HepG2 (cell line): ENCODE results near the gene DVL3. TPM values are rescaled to one million over a fixed set of nuclear protein-coding genes. Genes with fewer than 3 reads are reported as not detected.

ENCODE experiments used
- DMAP1 ChIP-seq: IDR thresholded peaks from 2 replicates; pipeline ENCODE4 v1.6.1; 2016
- ELF1 ChIP-seq: sonication (generic); formaldehyde crosslinking; IDR thresholded peaks from 2 replicates; pipeline ENCODE4 v1.4.0; 2020; ENCODE audit warnings: missing genetic modification reagents
- ETV5 ChIP-seq: IDR thresholded peaks from 2 replicates; pipeline ENCODE4 v1.6.1; 2018; ENCODE audit warnings: missing biosample characterization, missing genetic modification reagents, inconsistent platforms, borderline replicate concordance
- KDM2A ChIP-seq: sonication (generic); formaldehyde crosslinking; IDR thresholded peaks from 2 replicates; pipeline ENCODE4 v1.4.0; 2020; ENCODE audit warnings: low read depth, missing genetic modification reagents, borderline replicate concordance
- ONECUT2 ChIP-seq: sonication (generic); formaldehyde crosslinking; IDR thresholded peaks from 2 replicates; pipeline ENCODE4 v1.4.0; 2020; ENCODE audit warnings: missing genetic modification reagents
- PRMT3 ChIP-seq: sonication (generic); formaldehyde crosslinking; IDR thresholded peaks from 2 replicates; pipeline ENCODE4 v1.8.1; 2022; ENCODE audit warnings: low read depth, mild to moderate bottlenecking, moderate library complexity, missing genetic modification reagents, borderline replicate concordance
- SMC3 ChIP-seq: IDR thresholded peaks from 2 replicates; pipeline ENCODE4 v1.6.1; 2011; ENCODE audit warnings: low read length, improper control_type of control experiment
- SMYD3 ChIP-seq: sonication (generic); formaldehyde crosslinking; IDR thresholded peaks from 2 replicates; pipeline ENCODE4 v1.8.1; 2023; ENCODE audit warnings: mild to moderate bottlenecking, missing genetic modification reagents
- THAP11 ChIP-seq: IDR thresholded peaks from 2 replicates; pipeline ENCODE4 v1.6.1; 2016; ENCODE audit warnings: missing biosample characterization, missing genetic modification reagents
- ZNF749 ChIP-seq: sonication (generic); formaldehyde crosslinking; IDR thresholded peaks from 2 replicates; pipeline ENCODE4 v1.8.0; 2022; ENCODE audit warnings: mild to moderate bottlenecking, missing genetic modification reagents, moderate library complexity, borderline replicate concordance
- ZNF772 ChIP-seq: sonication (generic); formaldehyde crosslinking; IDR thresholded peaks from 2 replicates; pipeline ENCODE4 v1.5.0; 2020; ENCODE audit warnings: mild to moderate bottlenecking, missing genetic modification reagents
- ZNF781 ChIP-seq: sonication (generic); formaldehyde crosslinking; IDR thresholded peaks from 2 replicates; pipeline ENCODE4 v1.5.1; 2020; ENCODE audit warnings: borderline replicate concordance, mild to moderate bottlenecking, missing genetic modification reagents; ENCODE audit errors: not compliant biosample characterization
- polyA plus RNA-seq, 8 experiments: library from polyadenylated mRNA; depleted of rRNA in 3 of 8; stranded (reverse) in 7 of 8; unstranded in 1 of 8; fragments of >200 nt; fragmentation: Illumina TruSeq in 4 of 8; extraction: Trizol in 4 of 8; gene quantifications; 2 replicates each; pipeline versions ENCODE4 v1.2.1 to v1.2.3, GENCODE V29; 2011 to 2016; ENCODE audit warnings: low read depth in 4 of 8, missing spikeins in 1 of 8, mixed read lengths in 1 of 8; ENCODE audit not compliant: insufficient read depth in 1 of 8
- total RNA-seq, 5 experiments: library from RNA; depleted of rRNA; stranded (reverse); fragments of >200 nt; fragmentation: Illumina TruSeq; extraction: Trizol; gene quantifications; 2 replicates each; pipeline ENCODE4 v1.2.3, GENCODE V29; 2016; ENCODE audit warnings: low read depth in 1 of 5
- TF ChIP-seq, protein P1 (sequence below): sonication (generic); formaldehyde crosslinking; IDR thresholded peaks from 2 replicates; pipeline ENCODE4 v1.4.0; 2020; ENCODE audit warnings: low read depth, missing genetic modification reagents
- TF ChIP-seq, protein P2 (sequence below): sonication (generic); formaldehyde crosslinking; IDR thresholded peaks from 2 replicates; pipeline ENCODE4 v1.8.1; 2023; ENCODE audit warnings: mild to moderate bottlenecking, moderate library complexity, missing genetic modification reagents
- TF ChIP-seq, protein P3 (sequence below): sonication (generic); formaldehyde crosslinking; IDR thresholded peaks from 2 replicates; pipeline ENCODE4 v1.9.0; 2021; ENCODE audit warnings: mild to moderate bottlenecking, missing genetic modification reagents

Gene DVL3
- total and polyA plus RNA-seq, 2 of the 13 experiments (the other 11 are each of a cell fraction or from before 2014, with no cell fraction given): 29.0 to 36.1 TPM

DNA sequence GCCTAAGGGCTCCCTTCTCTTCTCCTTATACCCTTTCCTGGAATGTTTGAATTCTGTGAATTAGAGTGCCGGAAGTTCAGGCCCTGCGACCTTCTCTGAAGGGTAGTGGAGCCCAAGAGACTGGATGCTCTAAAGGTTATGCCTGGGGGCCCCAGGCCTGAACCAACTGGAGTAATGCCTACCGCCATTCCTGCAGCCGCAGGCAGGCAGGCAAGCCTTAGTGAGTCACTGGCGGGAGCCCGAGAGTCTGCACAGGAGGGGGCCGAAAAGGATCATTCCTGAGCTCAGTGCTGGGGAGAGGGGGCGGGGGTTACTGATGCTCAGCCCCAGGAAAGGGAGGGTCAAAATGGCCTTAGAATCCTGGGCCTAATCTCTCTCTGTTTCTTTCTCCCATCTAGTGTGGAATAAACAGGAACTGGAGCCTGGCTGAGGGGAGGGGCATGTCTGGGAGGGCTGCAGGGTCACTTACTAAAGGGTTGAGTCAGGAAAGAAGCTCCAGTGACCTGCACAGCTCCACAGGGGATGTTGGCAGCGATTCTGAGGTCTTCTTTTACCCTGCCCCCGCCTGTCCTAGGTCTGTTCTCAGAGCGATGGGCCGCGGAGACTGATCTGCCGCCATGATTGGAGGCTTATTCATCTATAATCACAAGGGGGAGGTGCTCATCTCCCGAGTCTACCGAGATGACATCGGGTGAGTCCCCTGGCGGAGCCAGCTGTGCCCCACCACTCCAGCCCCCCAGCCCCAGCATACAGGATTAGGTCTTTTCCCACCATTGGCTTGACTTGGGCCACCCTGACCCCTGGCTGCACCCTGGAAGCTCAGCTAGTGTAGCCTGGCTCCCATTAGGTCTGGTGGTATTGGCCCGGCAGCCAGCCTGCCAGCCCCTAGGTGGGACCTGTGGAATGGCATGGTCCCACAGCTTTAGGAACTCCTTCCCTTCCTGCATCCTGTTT lies 21.5 kb downstream of the DVL3 start (continued):
- TF ChIP-seq SMC3 (no peak), ELF1 (CRISPR knock-in tag) (0 out of 2 replicates have a peak, but pooled peaks have one; percentile 22), PRMT3 (CRISPR knock-in tag) (no peak), SMYD3 (CRISPR knock-in tag) (no peak), ZNF781 (CRISPR knock-in tag) (no peak), KDM2A (CRISPR knock-in tag) (0 out of 2 replicates have a peak, but pooled peaks have one; percentile 22), ZNF772 (CRISPR knock-in tag) (0 out of 2 replicates have a peak, but pooled peaks have one; percentile 32), DMAP1 (CRISPR knock-in tag) (0 out of 2 replicates have a peak, but pooled peaks have one; percentile 25), ONECUT2 (CRISPR knock-in tag) (no peak), THAP11 (no peak), ZNF749 (CRISPR knock-in tag) (no peak), ETV5 (CRISPR knock-in tag) (peak; percentile 26; the same call in 1 of the 2 replicates)
- TF ChIP-seq, protein P1, sequence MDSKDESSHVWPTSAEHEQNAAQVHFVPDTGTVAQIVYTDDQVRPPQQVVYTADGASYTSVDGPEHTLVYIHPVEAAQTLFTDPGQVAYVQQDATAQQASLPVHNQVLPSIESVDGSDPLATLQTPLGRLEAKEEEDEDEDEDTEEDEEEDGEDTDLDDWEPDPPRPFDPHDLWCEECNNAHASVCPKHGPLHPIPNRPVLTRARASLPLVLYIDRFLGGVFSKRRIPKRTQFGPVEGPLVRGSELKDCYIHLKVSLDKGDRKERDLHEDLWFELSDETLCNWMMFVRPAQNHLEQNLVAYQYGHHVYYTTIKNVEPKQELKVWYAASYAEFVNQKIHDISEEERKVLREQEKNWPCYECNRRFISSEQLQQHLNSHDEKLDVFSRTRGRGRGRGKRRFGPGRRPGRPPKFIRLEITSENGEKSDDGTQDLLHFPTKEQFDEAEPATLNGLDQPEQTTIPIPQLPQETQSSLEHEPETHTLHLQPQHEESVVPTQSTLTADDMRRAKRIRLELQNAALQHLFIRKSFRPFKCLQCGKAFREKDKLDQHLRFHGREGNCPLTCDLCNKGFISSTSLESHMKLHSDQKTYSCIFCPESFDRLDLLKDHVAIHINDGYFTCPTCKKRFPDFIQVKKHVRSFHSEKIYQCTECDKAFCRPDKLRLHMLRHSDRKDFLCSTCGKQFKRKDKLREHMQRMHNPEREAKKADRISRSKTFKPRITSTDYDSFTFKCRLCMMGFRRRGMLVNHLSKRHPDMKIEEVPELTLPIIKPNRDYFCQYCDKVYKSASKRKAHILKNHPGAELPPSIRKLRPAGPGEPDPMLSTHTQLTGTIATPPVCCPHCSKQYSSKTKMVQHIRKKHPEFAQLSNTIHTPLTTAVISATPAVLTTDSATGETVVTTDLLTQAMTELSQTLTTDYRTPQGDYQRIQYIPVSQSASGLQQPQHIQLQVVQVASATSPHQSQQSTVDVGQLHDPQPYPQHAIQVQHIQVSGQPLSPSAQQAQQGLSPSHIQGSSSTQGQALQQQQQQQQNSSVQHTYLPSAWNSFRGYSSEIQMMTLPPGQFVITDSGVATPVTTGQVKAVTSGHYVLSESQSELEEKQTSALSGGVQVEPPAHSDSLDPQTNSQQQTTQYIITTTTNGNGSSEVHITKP (CRISPR knock-in tag): 0 out of 2 replicates have a peak, but pooled peaks have one; percentile 26
- TF ChIP-seq, protein P2, sequence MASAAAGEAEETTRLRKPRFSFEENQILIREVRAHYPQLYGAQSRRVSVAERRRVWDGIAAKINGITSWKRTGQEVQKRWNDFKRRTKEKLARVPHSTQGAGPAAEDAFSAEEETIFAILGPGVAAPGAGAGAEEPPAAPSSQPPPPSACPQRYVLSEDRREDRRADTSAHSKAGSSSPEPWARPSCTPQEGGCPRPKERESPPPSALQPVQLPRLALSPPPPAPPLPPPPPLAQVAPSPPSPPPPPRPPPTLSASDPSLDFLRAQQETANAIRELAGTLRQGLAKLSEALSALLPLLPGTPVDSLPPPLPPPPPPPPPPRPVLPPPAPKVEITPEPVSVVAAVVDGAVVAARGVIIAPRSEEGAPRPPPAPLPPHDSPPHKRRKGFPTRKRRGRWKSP (CRISPR knock-in tag): no peak
- TF ChIP-seq, protein P3, sequence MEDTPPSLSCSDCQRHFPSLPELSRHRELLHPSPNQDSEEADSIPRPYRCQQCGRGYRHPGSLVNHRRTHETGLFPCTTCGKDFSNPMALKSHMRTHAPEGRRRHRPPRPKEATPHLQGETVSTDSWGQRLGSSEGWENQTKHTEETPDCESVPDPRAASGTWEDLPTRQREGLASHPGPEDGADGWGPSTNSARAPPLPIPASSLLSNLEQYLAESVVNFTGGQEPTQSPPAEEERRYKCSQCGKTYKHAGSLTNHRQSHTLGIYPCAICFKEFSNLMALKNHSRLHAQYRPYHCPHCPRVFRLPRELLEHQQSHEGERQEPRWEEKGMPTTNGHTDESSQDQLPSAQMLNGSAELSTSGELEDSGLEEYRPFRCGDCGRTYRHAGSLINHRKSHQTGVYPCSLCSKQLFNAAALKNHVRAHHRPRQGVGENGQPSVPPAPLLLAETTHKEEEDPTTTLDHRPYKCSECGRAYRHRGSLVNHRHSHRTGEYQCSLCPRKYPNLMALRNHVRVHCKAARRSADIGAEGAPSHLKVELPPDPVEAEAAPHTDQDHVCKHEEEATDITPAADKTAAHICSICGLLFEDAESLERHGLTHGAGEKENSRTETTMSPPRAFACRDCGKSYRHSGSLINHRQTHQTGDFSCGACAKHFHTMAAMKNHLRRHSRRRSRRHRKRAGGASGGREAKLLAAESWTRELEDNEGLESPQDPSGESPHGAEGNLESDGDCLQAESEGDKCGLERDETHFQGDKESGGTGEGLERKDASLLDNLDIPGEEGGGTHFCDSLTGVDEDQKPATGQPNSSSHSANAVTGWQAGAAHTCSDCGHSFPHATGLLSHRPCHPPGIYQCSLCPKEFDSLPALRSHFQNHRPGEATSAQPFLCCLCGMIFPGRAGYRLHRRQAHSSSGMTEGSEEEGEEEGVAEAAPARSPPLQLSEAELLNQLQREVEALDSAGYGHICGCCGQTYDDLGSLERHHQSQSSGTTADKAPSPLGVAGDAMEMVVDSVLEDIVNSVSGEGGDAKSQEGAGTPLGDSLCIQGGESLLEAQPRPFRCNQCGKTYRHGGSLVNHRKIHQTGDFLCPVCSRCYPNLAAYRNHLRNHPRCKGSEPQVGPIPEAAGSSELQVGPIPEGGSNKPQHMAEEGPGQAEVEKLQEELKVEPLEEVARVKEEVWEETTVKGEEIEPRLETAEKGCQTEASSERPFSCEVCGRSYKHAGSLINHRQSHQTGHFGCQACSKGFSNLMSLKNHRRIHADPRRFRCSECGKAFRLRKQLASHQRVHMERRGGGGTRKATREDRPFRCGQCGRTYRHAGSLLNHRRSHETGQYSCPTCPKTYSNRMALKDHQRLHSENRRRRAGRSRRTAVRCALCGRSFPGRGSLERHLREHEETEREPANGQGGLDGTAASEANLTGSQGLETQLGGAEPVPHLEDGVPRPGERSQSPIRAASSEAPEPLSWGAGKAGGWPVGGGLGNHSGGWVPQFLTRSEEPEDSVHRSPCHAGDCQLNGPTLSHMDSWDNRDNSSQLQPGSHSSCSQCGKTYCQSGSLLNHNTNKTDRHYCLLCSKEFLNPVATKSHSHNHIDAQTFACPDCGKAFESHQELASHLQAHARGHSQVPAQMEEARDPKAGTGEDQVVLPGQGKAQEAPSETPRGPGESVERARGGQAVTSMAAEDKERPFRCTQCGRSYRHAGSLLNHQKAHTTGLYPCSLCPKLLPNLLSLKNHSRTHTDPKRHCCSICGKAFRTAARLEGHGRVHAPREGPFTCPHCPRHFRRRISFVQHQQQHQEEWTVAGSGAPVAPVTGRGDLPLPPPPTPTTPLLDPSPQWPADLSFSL (CRISPR knock-in tag): no peak
